ENCODE measurements around the gene SASH3.

- TF ChIP-seq ZNF274 (IDR thresholded peaks at IDR 0.05; ENCODE audit: low read depth, low read length) (no peak), YY1 (IDR thresholded peaks at IDR 0.05; ENCODE audit: insufficient read depth, insufficient read length) (no peak)
Measured at GRCh38 chrX:129781134-129781672, 1.5 kb downstream of the SASH3 start.

All from NT2/D1 (cell line).